SK-N-SH treated with all-trans-retinoic acid at 6 μM for 48 hours (cell line): ENCODE data around the gene BMP8B.

ENCODE experiments used
- CSDC2 ChIP-seq: fragments of 250-450 bp; sonication (Bioruptor Pico); IDR thresholded peaks from 2 replicates; pipeline ENCODE4 v1.5.0; 2020; ENCODE audit warnings: mild to moderate bottlenecking, moderate library complexity
- PATZ1 ChIP-seq: fragments of 250-450 bp; sonication (Bioruptor Pico); IDR thresholded peaks from 2 replicates; pipeline ENCODE4 v1.8.0; 2020; ENCODE audit warnings: mild to moderate bottlenecking, moderate library complexity, borderline replicate concordance
- RARB ChIP-seq: fragments of 250-450 bp; sonication (Bioruptor Pico); IDR thresholded peaks from 2 replicates; pipeline ENCODE4 v1.8.0; 2021; ENCODE audit warnings: mild to moderate bottlenecking, moderate library complexity

GRCh38 chr1:39727221-39727931 is 61.3 kb downstream of the BMP8B start:
- TF ChIP-seq CSDC2 (CRISPR knock-in tag) (no peak), PATZ1 (CRISPR knock-in tag) (no peak), RARB (CRISPR knock-in tag) (no peak)
